Endothelial cell of umbilical vein (primary cell): Measurements from ENCODE around the gene GNG2. TPM values are rescaled to one million over a fixed set of nuclear protein-coding genes. Genes with fewer than 3 reads are reported as not detected.

ENCODE experiments used
- BruUV-seq: library from RNA; stranded (reverse); fragments of 400-500 nt; replicated peaks from 2 replicates; lab custom pipeline; 2021; lab: Mats Ljungman, UMichigan
- CTCF ChIA-PET: fragments of 300-600, 350-600 bp; sonication (Branson Sonifier 250); formaldehyde crosslinking; loops from one replicate; lab custom pipeline; 2021; ENCODE audit warnings: antibody characterized with exemption, inconsistent platforms; lab: Charles Lee
- POLR2A ChIA-PET: fragments of 300-600, 350-600 bp; sonication (Branson Sonifier 250); formaldehyde crosslinking; loops from one replicate; lab custom pipeline; 2021; ENCODE audit warnings: antibody characterized with exemption, inconsistent platforms; lab: Charles Lee
- DNase-seq: peaks from one replicate; pipeline ENCODE4 v3.0.0-alpha.2; 2011; ENCODE audit warnings: low read depth, low spot score
- FAIRE-seq: peaks from 2 replicates; lab custom pipeline; 2011; peaks lifted over from hg19 to GRCh38; lab: Jason Lieb, UNC
- H2AFZ ChIP-seq: 2 replicates; pipeline ENCODE4 v1.6.0; 2012; ENCODE audit warnings: low read depth, low read length, control low read depth, inconsistent platforms
- H3K27ac ChIP-seq: 2 replicates; pipeline ENCODE4 v1.5.1; 2011; ENCODE audit warnings: low read depth, mild to moderate bottlenecking, control low read depth, low read length, moderate library complexity; ENCODE audit not compliant: insufficient read depth
- H3K27me3 ChIP-seq, 2 experiments: 2 replicates each; pipeline versions ENCODE4 v1.6.0 to v1.6.1; 2011; ENCODE audit warnings: low read length in 2 of 2, mixed read lengths in 1 of 2; ENCODE audit not compliant: control insufficient read depth in 2 of 2, insufficient read depth in 2 of 2
- H3K36me3 ChIP-seq, 2 experiments: 2 replicates in 1 of 2; 3 replicates in 1 of 2; pipeline ENCODE4 v1.5.1; 2011; ENCODE audit warnings: low read length in 2 of 2, mild to moderate bottlenecking in 1 of 2, moderate library complexity in 1 of 2; ENCODE audit not compliant: control insufficient read depth in 2 of 2, insufficient read depth in 2 of 2; ENCODE audit errors: extremely low read depth in 1 of 2
- H3K4me1 ChIP-seq: 3 replicates; pipeline ENCODE4 v1.5.1; 2011; ENCODE audit warnings: mild to moderate bottlenecking, low read length; ENCODE audit not compliant: control insufficient read depth, insufficient read depth; ENCODE audit errors: extremely low read depth
- H3K4me2 ChIP-seq: 2 replicates; pipeline ENCODE4 v1.6.1; 2011; ENCODE audit warnings: low read length, control low read depth, mixed read lengths; ENCODE audit not compliant: insufficient read depth
- H3K4me3 ChIP-seq, 3 experiments: fragments of 200-600 bp in 1 of 3; sonication (generic), shearing (Covaris generic) in 1 of 3; replicated peaks in 1 of 3; 2 replicates each; pipeline ENCODE4 v1.5.1; 2011 to 2016; ENCODE audit warnings: control low read depth in 3 of 3, low read length in 3 of 3, mild to moderate bottlenecking in 2 of 3, inconsistent platforms in 1 of 3, low read depth in 1 of 3, moderate library complexity in 1 of 3; ENCODE audit not compliant: insufficient read depth in 1 of 3
- H3K79me2 ChIP-seq: 2 replicates; pipeline ENCODE4 v1.6.0; 2012; ENCODE audit warnings: low read length, inconsistent platforms; ENCODE audit not compliant: control insufficient read depth, insufficient read depth
- H3K9ac ChIP-seq: replicated peaks from 2 replicates; pipeline ENCODE3; 2011; ENCODE audit warnings: low read length, control low read depth; ENCODE audit not compliant: insufficient read depth; ENCODE audit errors: extremely low read depth
- H3K9me1 ChIP-seq: replicated peaks from 3 replicates; pipeline ENCODE4 v1.6.0; 2011; ENCODE audit warnings: mild to moderate bottlenecking, low read length; ENCODE audit not compliant: control insufficient read depth, insufficient read depth; ENCODE audit errors: extremely low read depth
- H3K9me3 ChIP-seq: replicated peaks from 2 replicates; pipeline ENCODE4 v1.5.1; 2012; ENCODE audit warnings: low read length, inconsistent platforms; ENCODE audit not compliant: control insufficient read depth, insufficient read depth
- H4K20me1 ChIP-seq: replicated peaks from 2 replicates; pipeline ENCODE3; 2011; ENCODE audit warnings: mild to moderate bottlenecking, low read length; ENCODE audit not compliant: control insufficient read depth, insufficient read depth; ENCODE audit errors: extremely low read depth
- EZH2 ChIP-seq: IDR thresholded peaks from 2 replicates; pipeline ENCODE4 v1.6.1; 2012; ENCODE audit warnings: borderline replicate concordance, low read depth, mild to moderate bottlenecking, moderate library complexity, low read length, inconsistent platforms; ENCODE audit not compliant: severe bottlenecking
- FOS ChIP-seq: IDR thresholded peaks from 2 replicates; pipeline ENCODE4 v1.6.1; 2011; ENCODE audit warnings: mild to moderate bottlenecking, low read length, moderate library complexity, borderline replicate concordance; ENCODE audit not compliant: insufficient read depth
- GATA2 ChIP-seq: IDR thresholded peaks from 2 replicates; pipeline ENCODE4 v1.7.0; 2011; ENCODE audit warnings: low read depth, mild to moderate bottlenecking, moderate library complexity, mixed read lengths, low read length; ENCODE audit not compliant: insufficient read length, insufficient read depth
- JUN ChIP-seq: IDR thresholded peaks from 2 replicates; pipeline ENCODE4 v1.6.1; 2011; ENCODE audit warnings: borderline replicate concordance, low read depth; ENCODE audit not compliant: insufficient read length, insufficient read depth
- MAX ChIP-seq: IDR thresholded peaks from 2 replicates; pipeline ENCODE4 v1.6.1; 2011; ENCODE audit not compliant: insufficient read depth, insufficient read length
- MYC ChIP-seq: IDR thresholded peaks from one replicate; pipeline ENCODE4 v1.6.1; 2011; ENCODE audit warnings: mild to moderate bottlenecking, low read depth, low read length
- POLR2A ChIP-seq: IDR thresholded peaks from 2 replicates; pipeline ENCODE4 v1.6.1; 2012; ENCODE audit warnings: low read depth, mild to moderate bottlenecking, control low read depth, low read length
- dilution Hi-C: fragments of 300-500 bp; cut with MboI; formaldehyde crosslinking; loops from one replicate; pipeline ENCODE4 v1.15.0; 2019; ENCODE audit warnings: low sequenced_read_pairs; ENCODE audit not compliant: extremely low pct_ligation_motif_present
- intact Hi-C: fragments of 100-400 bp; cut with micrococcal nuclease; formaldehyde crosslinking; loops from one replicate; pipeline ENCODE4 v1.10.0; 2022
- polyA plus RNA-seq, 4 experiments: library from polyadenylated mRNA; depleted of rRNA in 3 of 4; stranded (reverse) in 3 of 4; unstranded in 1 of 4; fragments of >200 nt; gene quantifications; 2 replicates each; pipeline versions ENCODE4 v1.2.1 to v1.2.3, GENCODE V29; 2011 to 2012; ENCODE audit warnings: missing spikeins in 1 of 4
- total RNA-seq: library from RNA; stranded (reverse); gene quantifications from 2 replicates; pipeline ENCODE4 v1.2.3, GENCODE V29; 2021
- TF ChIP-seq, protein P1 (sequence below), 2 donors: IDR thresholded peaks; 1 replicate in 1 of 2; 2 replicates in 1 of 2; pipeline ENCODE4 v1.5.1; 2011; ENCODE audit warnings: low read length in 2 of 2, mild to moderate bottlenecking in 2 of 2, moderate library complexity in 2 of 2, control low read depth in 1 of 2, inconsistent platforms in 1 of 2, low read depth in 1 of 2; ENCODE audit not compliant: insufficient read depth in 1 of 2; ENCODE audit errors: extremely low read depth in 1 of 2

The GNG2 gene
- total and polyA plus RNA-seq, 2 donors (not counting 3 experiments of a cell fraction or from before 2014, with no cell fraction given), result not detected

- Histone ChIP-seq H3K79me2 (no peaks in the 10 kb centered on the region), H3K4me3 (no peak overlapping the region), H3K36me3 (no peaks in the 10 kb centered on the region), H3K27me3 (peaks cover 31 to 39% of the 10 kb centered on the region in 2 experiments), H4K20me1 (no peaks in the 10 kb centered on the region), H3K4me2 (no peak overlapping the region), H3K9ac (no peak overlapping the region), H2AFZ (no peak overlapping the region), H3K27ac (no peak overlapping the region), H3K9me3 (no peaks in the 10 kb centered on the region), H3K4me1 (no peaks in the 10 kb centered on the region), H3K9me1 (no peaks in the 10 kb centered on the region)
- CTCF ChIA-PET, result no interaction called here
- intact Hi-C loops, result no loop called here
- dilution Hi-C loops, result no loop called here
- no peak for TF ChIP-seq FOS
- no peak for TF ChIP-seq GATA2
- TF ChIP-seq EZH2, result no peak
- TF ChIP-seq, protein P1, sequence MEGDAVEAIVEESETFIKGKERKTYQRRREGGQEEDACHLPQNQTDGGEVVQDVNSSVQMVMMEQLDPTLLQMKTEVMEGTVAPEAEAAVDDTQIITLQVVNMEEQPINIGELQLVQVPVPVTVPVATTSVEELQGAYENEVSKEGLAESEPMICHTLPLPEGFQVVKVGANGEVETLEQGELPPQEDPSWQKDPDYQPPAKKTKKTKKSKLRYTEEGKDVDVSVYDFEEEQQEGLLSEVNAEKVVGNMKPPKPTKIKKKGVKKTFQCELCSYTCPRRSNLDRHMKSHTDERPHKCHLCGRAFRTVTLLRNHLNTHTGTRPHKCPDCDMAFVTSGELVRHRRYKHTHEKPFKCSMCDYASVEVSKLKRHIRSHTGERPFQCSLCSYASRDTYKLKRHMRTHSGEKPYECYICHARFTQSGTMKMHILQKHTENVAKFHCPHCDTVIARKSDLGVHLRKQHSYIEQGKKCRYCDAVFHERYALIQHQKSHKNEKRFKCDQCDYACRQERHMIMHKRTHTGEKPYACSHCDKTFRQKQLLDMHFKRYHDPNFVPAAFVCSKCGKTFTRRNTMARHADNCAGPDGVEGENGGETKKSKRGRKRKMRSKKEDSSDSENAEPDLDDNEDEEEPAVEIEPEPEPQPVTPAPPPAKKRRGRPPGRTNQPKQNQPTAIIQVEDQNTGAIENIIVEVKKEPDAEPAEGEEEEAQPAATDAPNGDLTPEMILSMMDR (IDR thresholded peaks at IDR 0.05; ENCODE audit: extremely low read depth in 1 of 2, insufficient read depth in 1 of 2, low read depth in 1 of 2, low read length in 2 of 2), result no peak
- FAIRE-seq (no peak), DNase-seq (no peak)
- BruUV-seq, result no TSS peak
- POLR2A ChIA-PET, result no interaction called here
Measured at GRCh38 chr14:51972566-51972965, 112.2 kb downstream of the GNG2 start.

- no peak overlapping the region for H3K4me3 ChIP-seq
- DNase-seq, result no peak
- no peaks in the 10 kb centered on the region for H3K9me3 ChIP-seq
- no peaks in the 10 kb centered on the region for H3K4me1 ChIP-seq
- H3K27me3 ChIP-seq, result peaks cover 22 to 23% of the 10 kb centered on the region in 2 experiments
- intact Hi-C loops (loop anchor here (5.0 kb wide), 1 partner anchor 130 kb away; no protein-coding TSS in a partner anchor), dilution Hi-C loops (no loop called here)
- H4K20me1 ChIP-seq, result no peaks in the 10 kb centered on the region
- H3K79me2 ChIP-seq, result no peaks in the 10 kb centered on the region
- H2AFZ ChIP-seq, result no peak overlapping the region
- BruUV-seq, result no TSS peak
- H3K9ac ChIP-seq, result no peak overlapping the region
- ChIA-PET POLR2A (no interaction called here), CTCF (interaction anchor here (1.0 to 3.2 kb wide), 6 partner anchors 9 to 693 kb away, joined by 3 to 36 read pairs (median 14); no protein-coding TSS in a partner anchor)
- TF ChIP-seq FOS (no peak), GATA2 (no peak), MAX (no peak), MYC (no peak), JUN (no peak), EZH2 (no peak), POLR2A (no peak)
- TF ChIP-seq, protein P1 (IDR thresholded peaks at IDR 0.05; ENCODE audit: extremely low read depth in 1 of 2, insufficient read depth in 1 of 2, low read depth in 1 of 2, low read length in 2 of 2), result no peak
- no peaks in the 10 kb centered on the region for H3K9me1 ChIP-seq
- H3K27ac ChIP-seq, result no peak overlapping the region
- H3K36me3 ChIP-seq, result no peaks in the 10 kb centered on the region
- no peak overlapping the region for H3K4me2 ChIP-seq
- no peak for FAIRE-seq
Measured at GRCh38 chr14:51977075-51977474, 116.7 kb downstream of the GNG2 start.
